ENCODE measurements around the gene SWI5. TPM values are rescaled to one million over a fixed set of nuclear protein-coding genes. Genes with fewer than 3 reads are reported as not detected.
"Not testable (repeated sequence)": the region's sequence is repeated elsewhere in the genome, so short reads cannot be mapped to it uniquely, and the experiment has no call there.

Gene SWI5
- total RNA-seq = 10 to 100 TPM; 34.8 to 38.5 TPM

GRCh38 chr9:128276008-128276573, at the start of gene SWI5:
Gene SWI5 (plus strand): TSS chr9:128276276.
- H3K4me1 ChIP-seq (replicated peaks) = peaks cover 18% of the 10 kb centered on the region
- intact Hi-C loops (cut with DNase I) = loop anchor here (10.0 kb wide), 1 partner anchor 81 kb away; the partner anchor contains the start of gene CIZ1
- under 1% methylated on average over 38 of the region's 38 CpGs for WGBS

GRCh38 chr9:128226412-128226801, 49.7 kb upstream of the SWI5 start:
- H3K27me3 ChIP-seq (replicated peaks; ENCODE audit: insufficient read depth) = no peaks in the 10 kb centered on the region
- H3K36me3 ChIP-seq = no peaks in the 10 kb centered on the region
- H3K9me3 ChIP-seq = no peaks in the 10 kb centered on the region
- 84% methylated on average over 5 of the region's 5 CpGs for WGBS
- DNase-seq (ENCODE audit: low spot score) = no peak
- TF ChIP-seq POLR2A (IDR thresholded peaks at IDR 0.05) = no peak
- no peak for TF ChIP-seq CTCF (IDR thresholded peaks at IDR 0.05)
- TF ChIP-seq POLR2AphosphoS5 (IDR thresholded peaks at IDR 0.05) = no peak
- intact Hi-C loops (cut with DNase I) = no loop called here
- no peak overlapping the region for H3K27ac ChIP-seq
- H3K4me1 ChIP-seq (replicated peaks) = no peaks in the 10 kb centered on the region
- no peak overlapping the region for H3K4me3 ChIP-seq

More at GRCh38 chr9:128276008-128276573, at the start of gene SWI5:
- Histone ChIP-seq H3K27me3 (replicated peaks; ENCODE audit: insufficient read depth) (no peaks in the 10 kb centered on the region), H3K4me3 (peak within 1 kb of the TSS; percentile 65 to 91), H3K27ac (peak within 1 kb of the TSS; percentile 85 to 91), H3K9me3 (no peaks in the 10 kb centered on the region), H3K36me3 (no peaks in the 10 kb centered on the region)
- TF ChIP-seq POLR2AphosphoS5 (IDR thresholded peaks at IDR 0.05) = peak; percentile 96
- TF ChIP-seq CTCF (IDR thresholded peaks at IDR 0.05) = peak in 1 of 4 experiments; percentile 20
- peak; percentile 95 for TF ChIP-seq POLR2A (IDR thresholded peaks at IDR 0.05)
- peak; percentile 100 for DNase-seq (ENCODE audit: low spot score)

GRCh38 chr9:128230897-128231296, 45.2 kb upstream of the SWI5 start:
- intact Hi-C loops (cut with DNase I); H3K27ac ChIP-seq; H3K4me3 ChIP-seq; H3K9me3 ChIP-seq; H3K27me3 ChIP-seq (replicated peaks; ENCODE audit: insufficient read depth); H3K36me3 ChIP-seq; H3K4me1 ChIP-seq (replicated peaks); DNase-seq (ENCODE audit: low spot score): not testable (repeated sequence)
- WGBS = 60% methylated on average over 7 of the region's 7 CpGs

GRCh38 chr9:128231638-128232527, 44.2 kb upstream of the SWI5 start:
- Histone ChIP-seq H3K9me3 (no peaks in the 10 kb centered on the region), H3K36me3 (no peaks in the 10 kb centered on the region), H3K27ac (no peak overlapping the region), H3K4me1 (replicated peaks) (no peaks in the 10 kb centered on the region), H3K27me3 (replicated peaks; ENCODE audit: insufficient read depth) (no peaks in the 10 kb centered on the region), H3K4me3 (no peak overlapping the region)
- intact Hi-C loops (cut with DNase I) = no loop called here
- no peak for DNase-seq (ENCODE audit: low spot score)
- 69% methylated on average over 16 of the region's 16 CpGs for WGBS
- no peak for TF ChIP-seq POLR2A (IDR thresholded peaks at IDR 0.05)
- no peak for TF ChIP-seq CTCF (IDR thresholded peaks at IDR 0.05)
- TF ChIP-seq POLR2AphosphoS5 (IDR thresholded peaks at IDR 0.05) = no peak

GRCh38 chr9:128232528-128233428, 43.3 kb upstream of the SWI5 start:
- intact Hi-C loops (cut with DNase I) = no loop called here
- H3K4me1 ChIP-seq (replicated peaks) = no peaks in the 10 kb centered on the region
- TF ChIP-seq POLR2AphosphoS5 (IDR thresholded peaks at IDR 0.05) = no peak
- no peak for TF ChIP-seq POLR2A (IDR thresholded peaks at IDR 0.05)
- H3K27me3 ChIP-seq (replicated peaks; ENCODE audit: insufficient read depth) = no peaks in the 10 kb centered on the region
- no peaks in the 10 kb centered on the region for H3K36me3 ChIP-seq
- DNase-seq (ENCODE audit: low spot score) = no peak
- 76% methylated on average over 22 of the region's 22 CpGs for WGBS
- no peak overlapping the region for H3K4me3 ChIP-seq
- no peaks in the 10 kb centered on the region for H3K9me3 ChIP-seq
- H3K27ac ChIP-seq = no peak overlapping the region

Measured in prostate gland (tissue), 2 donors.